Measurements from ENCODE around the gene ZNF70. TPM values are rescaled to one million over a fixed set of nuclear protein-coding genes. Genes with fewer than 3 reads are reported as not detected.
A peak's percentile ranks its signal among the peaks of the same experiment; 100 is the strongest.

Gene ZNF70
- total and polyA plus RNA-seq, 9 of the 15 experiments (the other 6 are each of a cell fraction or from before 2014, with no cell fraction given): 0.14 to 3.3 (median 1.4) TPM

DNA sequence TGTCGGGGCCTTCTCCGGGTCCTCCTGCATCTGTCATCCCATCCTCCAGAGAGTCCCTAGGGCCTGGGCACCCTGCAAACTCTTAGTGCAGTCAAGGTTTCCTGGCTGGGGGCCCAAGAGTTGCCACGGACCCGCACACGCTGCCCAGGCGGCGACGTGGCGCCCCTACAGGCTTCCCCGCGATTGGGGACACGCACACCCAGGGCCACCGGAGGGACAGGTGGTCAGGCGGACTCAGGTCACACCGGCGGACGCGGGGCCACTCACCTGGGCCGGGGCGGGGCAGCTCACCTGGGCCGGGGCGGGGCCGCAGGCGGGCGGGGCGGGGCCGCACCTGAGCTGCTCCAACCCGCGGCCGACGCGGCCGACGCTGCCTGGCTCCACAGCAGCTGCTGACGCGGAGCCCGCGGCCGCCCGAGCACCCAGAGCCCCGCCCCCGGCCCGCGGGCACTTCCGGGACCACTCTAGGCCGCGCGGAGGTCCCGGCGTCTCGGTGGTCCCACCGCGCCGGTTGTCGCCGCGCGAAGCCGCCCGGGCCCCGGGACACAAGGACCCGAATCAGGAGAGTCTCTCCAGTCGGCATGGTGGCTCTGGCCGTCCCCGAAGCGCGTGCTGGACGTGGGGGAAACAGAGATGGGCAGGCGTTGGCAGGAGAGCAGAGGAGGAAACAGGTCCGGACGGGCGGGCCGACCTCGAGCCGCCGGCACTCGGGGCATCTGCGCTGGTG, at the start of gene ZNF70 (continued):
- TF ChIP-seq ZNF232 (CRISPR knock-in tag; IDR thresholded peaks at IDR 0.05) (no peak), ZNF830 (CRISPR knock-in tag; IDR thresholded peaks at IDR 0.05) (no peak), TEAD1 (CRISPR knock-in tag; IDR thresholded peaks at IDR 0.05) (0 out of 4 replicates have a peak, but pooled peaks of 1 of the 2 experiments have one; percentile 21), ZNF696 (CRISPR knock-in tag; conservative IDR thresholded peaks at IDR 0.05) (no peak), ZNF445 (CRISPR knock-in tag; IDR thresholded peaks at IDR 0.05; ENCODE audit: low read depth) (no peak), GTF2F1 (IDR thresholded peaks at IDR 0.05; ENCODE audit: low read depth, low read length) (no peak), RBM17 (IDR thresholded peaks at IDR 0.05; ENCODE audit: borderline replicate concordance, low read depth, low read length) (no peak), POLR2B (IDR thresholded peaks at IDR 0.05; ENCODE audit: low read depth, partially characterized antibody) (peak; percentile 74), NCOA4 (IDR thresholded peaks at IDR 0.05; ENCODE audit: partially characterized antibody) (no peak), GATA2 (CRISPR knock-in tag; IDR thresholded peaks at IDR 0.05) (no peak), NONO (IDR thresholded peaks at IDR 0.05; ENCODE audit: low read depth in 2 of 2, low read length in 1 of 2) (0 out of 4 replicates have a peak, but pooled peaks of 1 of the 2 experiments have one; percentile 23)
- TF ChIP-seq, protein P1, sequence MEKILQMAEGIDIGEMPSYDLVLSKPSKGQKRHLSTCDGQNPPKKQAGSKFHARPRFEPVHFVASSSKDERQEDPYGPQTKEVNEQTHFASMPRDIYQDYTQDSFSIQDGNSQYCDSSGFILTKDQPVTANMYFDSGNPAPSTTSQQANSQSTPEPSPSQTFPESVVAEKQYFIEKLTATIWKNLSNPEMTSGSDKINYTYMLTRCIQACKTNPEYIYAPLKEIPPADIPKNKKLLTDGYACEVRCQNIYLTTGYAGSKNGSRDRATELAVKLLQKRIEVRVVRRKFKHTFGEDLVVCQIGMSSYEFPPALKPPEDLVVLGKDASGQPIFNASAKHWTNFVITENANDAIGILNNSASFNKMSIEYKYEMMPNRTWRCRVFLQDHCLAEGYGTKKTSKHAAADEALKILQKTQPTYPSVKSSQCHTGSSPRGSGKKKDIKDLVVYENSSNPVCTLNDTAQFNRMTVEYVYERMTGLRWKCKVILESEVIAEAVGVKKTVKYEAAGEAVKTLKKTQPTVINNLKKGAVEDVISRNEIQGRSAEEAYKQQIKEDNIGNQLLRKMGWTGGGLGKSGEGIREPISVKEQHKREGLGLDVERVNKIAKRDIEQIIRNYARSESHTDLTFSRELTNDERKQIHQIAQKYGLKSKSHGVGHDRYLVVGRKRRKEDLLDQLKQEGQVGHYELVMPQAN (IDR thresholded peaks at IDR 0.05; ENCODE audit: borderline replicate concordance): 0 out of 2 replicates have a peak, but pooled peaks have one; percentile 22
- TF ChIP-seq, protein P2, sequence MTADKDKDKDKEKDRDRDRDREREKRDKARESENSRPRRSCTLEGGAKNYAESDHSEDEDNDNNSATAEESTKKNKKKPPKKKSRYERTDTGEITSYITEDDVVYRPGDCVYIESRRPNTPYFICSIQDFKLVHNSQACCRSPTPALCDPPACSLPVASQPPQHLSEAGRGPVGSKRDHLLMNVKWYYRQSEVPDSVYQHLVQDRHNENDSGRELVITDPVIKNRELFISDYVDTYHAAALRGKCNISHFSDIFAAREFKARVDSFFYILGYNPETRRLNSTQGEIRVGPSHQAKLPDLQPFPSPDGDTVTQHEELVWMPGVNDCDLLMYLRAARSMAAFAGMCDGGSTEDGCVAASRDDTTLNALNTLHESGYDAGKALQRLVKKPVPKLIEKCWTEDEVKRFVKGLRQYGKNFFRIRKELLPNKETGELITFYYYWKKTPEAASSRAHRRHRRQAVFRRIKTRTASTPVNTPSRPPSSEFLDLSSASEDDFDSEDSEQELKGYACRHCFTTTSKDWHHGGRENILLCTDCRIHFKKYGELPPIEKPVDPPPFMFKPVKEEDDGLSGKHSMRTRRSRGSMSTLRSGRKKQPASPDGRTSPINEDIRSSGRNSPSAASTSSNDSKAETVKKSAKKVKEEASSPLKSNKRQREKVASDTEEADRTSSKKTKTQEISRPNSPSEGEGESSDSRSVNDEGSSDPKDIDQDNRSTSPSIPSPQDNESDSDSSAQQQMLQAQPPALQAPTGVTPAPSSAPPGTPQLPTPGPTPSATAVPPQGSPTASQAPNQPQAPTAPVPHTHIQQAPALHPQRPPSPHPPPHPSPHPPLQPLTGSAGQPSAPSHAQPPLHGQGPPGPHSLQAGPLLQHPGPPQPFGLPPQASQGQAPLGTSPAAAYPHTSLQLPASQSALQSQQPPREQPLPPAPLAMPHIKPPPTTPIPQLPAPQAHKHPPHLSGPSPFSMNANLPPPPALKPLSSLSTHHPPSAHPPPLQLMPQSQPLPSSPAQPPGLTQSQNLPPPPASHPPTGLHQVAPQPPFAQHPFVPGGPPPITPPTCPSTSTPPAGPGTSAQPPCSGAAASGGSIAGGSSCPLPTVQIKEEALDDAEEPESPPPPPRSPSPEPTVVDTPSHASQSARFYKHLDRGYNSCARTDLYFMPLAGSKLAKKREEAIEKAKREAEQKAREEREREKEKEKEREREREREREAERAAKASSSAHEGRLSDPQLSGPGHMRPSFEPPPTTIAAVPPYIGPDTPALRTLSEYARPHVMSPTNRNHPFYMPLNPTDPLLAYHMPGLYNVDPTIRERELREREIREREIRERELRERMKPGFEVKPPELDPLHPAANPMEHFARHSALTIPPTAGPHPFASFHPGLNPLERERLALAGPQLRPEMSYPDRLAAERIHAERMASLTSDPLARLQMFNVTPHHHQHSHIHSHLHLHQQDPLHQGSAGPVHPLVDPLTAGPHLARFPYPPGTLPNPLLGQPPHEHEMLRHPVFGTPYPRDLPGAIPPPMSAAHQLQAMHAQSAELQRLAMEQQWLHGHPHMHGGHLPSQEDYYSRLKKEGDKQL (CRISPR knock-in tag; IDR thresholded peaks at IDR 0.05; ENCODE audit: borderline replicate concordance): no peak
- TF ChIP-seq, protein P3, sequence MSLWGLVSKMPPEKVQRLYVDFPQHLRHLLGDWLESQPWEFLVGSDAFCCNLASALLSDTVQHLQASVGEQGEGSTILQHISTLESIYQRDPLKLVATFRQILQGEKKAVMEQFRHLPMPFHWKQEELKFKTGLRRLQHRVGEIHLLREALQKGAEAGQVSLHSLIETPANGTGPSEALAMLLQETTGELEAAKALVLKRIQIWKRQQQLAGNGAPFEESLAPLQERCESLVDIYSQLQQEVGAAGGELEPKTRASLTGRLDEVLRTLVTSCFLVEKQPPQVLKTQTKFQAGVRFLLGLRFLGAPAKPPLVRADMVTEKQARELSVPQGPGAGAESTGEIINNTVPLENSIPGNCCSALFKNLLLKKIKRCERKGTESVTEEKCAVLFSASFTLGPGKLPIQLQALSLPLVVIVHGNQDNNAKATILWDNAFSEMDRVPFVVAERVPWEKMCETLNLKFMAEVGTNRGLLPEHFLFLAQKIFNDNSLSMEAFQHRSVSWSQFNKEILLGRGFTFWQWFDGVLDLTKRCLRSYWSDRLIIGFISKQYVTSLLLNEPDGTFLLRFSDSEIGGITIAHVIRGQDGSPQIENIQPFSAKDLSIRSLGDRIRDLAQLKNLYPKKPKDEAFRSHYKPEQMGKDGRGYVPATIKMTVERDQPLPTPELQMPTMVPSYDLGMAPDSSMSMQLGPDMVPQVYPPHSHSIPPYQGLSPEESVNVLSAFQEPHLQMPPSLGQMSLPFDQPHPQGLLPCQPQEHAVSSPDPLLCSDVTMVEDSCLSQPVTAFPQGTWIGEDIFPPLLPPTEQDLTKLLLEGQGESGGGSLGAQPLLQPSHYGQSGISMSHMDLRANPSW (CRISPR knock-in tag; IDR thresholded peaks at IDR 0.05): no peak

All from K562 (cell line).